CD4-positive, alpha-beta T cell treated with Interleukin-21 for 1 hour (primary cell): Measurements from ENCODE around the gene EMX2.
A peak's percentile ranks its signal among the peaks of the same experiment; 100 is the strongest.

Experiments used
- DNase-seq: peaks from one replicate; pipeline ENCODE4 v3.0.0-alpha.2; 2020

The EMX2 gene

DNA sequence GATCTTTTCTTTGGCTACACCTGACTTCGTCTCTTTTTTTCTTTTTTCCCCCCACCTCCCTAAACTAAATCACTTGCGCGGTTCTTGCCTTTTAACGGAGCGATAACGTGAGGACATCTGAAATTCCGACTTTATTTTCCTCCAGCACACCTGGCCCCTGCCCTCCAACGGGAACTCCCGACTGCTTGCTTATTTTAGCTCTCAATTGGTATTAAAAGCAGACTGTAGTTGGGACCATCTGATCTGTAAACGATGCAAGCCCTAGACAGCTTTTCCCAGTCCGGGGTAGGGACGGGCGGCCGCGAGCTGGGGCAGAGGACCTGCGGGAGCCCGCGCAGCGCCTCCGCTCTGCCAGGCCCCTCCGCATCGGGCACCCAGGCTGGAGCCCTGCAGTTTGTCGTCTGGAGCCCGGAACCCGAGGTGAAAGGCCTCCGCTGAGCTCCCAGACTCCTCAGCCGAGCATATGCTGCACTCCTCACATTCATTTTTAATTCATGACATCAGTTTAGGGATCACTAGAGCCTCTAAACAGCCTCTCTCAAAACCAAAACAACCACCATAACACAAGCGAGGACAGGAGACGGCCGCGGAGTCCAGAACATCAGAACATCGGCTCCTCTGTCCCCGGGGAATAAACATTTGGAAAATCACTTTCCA, 10.0 kb upstream of the EMX2 start:
- DNase-seq: no peak

DNA sequence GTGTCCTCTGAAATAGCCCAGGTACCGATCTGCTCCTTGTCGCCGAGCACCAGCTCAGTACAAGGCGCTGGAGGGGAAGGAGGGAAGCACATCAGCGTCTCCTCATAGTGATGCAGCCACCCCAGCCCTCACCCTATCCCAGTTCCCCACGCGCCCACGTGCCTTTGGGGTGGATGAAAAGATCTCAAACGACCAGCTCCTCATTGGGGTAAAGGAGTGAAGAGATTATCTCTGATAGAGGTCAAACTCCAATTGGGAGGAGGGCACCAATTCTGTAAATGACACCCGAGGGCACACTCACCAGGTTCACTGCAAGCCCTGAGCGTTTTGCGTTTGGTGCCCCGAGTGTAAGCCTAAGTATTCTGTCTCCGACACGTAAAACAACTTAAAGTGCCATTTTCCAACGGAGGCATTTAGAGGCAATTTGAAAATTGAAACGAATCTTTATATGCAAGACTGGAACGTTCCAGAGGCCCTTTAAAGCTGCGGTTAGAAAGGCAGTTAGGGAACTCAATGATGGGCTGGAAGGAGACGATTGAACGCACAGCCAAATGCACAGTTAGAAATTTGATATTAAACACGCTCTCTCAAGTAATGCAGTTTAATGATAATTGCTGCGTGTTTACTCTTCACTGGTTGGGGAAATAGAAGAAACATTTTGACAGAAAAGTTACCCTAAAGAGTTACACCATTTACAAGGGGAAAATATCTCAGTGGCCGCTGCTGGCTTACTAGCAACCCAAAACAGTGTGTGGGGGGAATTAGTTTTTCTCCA, 8.9 kb upstream of the EMX2 start:
- no peak for DNase-seq

DNA sequence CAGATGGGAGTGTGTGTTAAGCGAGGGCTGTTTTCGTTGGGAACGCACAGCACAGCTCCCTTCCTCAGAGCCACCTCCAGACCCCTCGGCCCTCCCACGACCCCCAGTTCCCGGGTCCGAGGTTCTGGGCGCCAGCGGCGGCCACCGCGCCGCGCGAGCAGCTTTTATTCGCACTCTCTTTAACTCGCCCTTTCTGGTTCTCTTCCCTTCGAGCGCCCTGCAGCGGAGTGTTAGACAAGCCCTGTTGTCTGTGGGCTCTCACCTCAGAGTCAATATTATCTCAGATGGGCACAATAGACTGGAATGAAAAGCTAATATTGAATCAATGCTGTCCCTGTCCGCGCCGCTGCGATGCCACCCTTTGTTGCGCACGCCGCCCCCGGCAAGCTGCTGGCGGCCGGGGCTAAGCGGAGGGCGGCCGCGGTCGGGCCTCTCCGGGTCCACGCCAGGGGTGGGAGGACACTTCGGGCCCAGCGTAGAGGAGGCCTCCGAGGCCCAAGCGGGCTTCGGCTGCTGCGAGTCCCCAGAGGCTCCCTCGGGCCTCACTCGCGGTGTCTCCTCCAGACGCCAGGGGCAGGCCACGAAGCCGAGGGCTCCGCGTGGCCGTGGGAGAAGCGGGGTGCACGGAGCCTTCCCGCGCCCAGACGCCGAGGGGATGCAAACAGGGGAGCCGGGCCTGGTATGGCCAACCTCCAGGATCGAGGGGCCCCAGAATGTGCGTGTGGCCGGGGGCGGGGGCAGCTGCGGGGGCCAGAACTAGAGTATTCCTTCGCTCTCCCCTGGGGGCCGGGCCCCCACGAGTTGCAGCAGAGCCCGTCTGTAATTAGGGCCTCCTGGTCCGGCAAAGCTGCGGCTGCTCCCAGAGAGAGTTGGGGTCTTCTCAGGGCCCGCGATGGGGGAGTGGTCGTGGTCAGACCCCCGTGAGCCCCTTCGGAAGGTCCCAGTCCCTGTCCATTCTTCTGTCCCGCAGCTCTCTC, 7.9 kb upstream of the EMX2 start:
- DNase-seq: no peak

DNA sequence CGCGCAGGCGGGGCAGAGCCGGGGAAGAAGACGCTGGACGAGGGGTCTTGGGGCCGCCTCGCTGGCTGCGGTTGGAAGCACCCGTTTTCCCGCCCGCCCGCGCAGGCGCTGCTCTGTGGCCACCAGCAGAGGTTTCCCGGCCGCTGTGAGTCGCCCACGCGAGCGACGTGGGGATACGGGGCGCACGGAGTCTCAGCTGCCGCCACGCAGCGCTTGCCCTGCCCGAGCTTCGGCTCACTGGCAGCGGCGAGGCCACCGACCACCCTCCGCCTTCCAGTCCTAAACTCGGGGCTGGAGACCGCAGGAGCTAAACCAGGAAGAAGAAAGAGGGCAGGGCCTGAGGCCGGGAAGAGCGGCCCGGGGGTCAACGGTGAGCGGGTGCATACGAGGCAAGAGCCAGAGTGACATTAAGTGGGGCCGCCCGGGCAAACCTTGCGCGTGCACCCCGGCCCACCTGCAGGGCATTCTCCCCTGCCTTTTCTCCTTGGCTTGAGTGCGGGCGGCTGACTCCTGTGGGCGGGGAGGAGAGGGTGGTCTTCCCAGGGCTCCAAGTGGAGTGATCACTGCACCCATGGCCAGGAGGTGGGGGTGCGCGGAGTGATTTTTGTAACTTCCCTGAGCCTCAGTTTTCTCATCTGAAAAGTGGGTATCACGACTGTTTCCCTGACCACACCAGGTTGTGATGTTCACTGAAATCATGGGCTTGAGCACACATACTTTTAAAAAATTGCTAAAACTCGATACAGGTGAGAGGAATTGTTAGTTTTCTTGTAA, 7.1 kb upstream of the EMX2 start:
- DNase-seq: no peak

DNA sequence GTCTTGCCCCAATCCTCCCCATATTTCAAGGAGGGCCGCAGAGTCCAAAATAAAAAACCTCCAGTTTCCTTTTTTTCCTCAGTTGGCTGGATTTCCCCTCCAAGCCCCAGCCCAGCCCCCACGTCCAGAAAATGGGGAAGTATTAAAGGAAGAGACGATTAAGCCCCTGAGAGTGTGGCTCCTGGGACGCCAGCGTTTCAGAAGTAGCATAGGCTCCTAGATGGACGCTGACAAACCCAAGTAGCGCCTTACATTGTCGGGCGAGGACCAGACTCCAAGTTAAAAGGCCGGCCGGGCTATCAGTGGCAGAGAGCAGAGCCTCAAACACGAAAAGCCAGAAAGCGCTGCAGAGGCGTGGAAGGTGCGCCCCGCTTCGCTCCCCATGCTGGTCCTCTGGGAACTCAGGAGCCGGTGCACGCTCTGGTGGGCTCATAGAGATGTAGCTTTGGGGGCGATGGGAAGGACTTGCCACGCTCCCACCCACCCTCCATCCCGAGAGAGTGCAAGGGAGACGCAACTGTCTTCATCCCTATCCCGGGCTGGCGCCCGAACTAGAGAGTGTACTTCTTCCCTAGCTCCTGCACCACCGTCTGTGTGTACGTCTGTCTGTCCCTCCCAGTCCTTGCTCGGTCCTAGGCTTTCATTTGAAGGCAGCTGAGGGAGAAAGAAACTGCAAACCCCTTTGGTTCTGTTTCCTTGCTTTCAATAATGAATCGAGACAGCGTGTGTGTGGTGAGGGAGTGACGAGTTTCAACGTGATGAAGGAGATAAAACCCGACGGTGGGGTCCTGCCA, 6.3 kb upstream of the EMX2 start:
- no peak for DNase-seq

DNA sequence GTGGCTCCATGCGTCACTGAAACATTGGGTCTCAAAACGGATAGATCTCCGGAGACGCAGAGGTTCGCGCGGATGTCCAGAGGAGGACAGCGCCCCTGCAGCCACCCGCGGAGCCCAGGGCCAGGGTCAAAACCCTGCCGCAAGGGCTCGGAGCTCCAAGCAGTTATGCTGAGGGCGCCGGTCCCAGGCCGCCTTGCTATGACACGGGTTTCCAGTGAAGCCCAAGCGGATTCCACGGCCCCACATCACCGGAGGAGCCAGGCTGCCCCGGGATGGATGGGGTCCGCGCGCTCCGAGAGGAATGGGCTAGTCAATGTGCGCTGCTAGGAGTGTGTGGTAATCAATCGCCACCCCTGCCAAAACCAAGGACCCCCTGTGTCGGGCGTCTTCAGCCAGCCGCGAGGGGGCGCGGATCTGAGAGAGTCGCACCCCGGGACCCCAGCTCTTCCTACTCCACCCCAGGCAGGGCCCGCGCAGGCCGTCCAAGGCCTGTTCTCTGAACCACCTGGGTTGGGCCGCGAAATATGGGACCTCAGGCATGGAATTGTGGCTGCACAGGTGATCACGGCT, 5.6 kb upstream of the EMX2 start:
- no peak for DNase-seq

DNA sequence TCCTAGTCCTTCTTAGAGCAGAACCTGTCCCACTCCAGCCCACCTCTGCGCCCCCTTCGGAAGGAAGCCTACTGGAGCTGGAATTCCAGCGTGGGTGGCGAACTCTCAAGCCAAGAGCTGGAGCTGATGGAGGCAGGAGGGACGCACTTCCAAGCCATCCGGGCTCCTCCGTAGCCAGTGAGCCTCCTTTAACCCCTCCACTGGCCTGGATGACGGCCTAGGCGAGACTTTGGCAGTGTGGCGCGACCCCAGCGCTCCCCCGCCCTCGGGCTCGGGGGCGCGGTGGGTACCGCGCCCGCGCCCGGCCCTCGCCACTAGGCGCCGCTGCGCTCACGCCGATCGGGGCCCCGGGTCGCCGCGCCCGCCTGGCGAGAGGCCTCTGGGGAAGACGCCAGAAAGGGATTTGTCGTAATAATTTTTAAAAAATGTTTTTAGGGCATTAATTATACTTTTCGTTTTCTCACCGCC, 5.1 kb upstream of the EMX2 start:
- DNase-seq: peak; percentile 0

DNA sequence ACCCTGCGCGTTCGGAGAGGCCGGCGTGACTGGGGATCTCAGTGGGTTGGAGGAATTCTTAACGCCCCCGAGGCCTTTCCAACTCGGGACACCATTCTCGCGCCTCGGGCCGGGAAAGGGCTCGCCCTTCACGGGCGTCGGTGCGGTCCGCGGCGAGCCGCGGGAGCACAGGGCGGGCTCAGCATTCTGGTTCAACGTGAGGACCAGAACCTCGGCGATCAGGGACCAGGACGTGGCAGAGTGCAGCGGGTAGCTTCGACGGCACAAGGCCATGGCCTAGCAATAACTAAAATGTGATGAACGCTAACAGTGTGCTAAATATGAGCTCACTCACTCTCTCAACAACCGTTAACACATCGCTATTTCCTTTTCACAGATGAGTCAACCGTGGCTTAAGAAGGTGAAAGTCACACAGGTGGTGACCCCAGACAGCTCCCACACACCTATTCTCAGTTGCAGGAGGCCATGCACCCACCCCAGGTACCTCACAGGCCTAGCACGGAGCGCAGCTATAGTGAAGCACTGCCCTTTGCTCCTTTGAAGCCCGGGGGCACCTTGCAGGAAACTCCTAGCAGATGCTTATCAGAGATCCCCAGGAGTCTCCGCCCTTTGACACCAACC, 4.5 kb upstream of the EMX2 start:
- no peak for DNase-seq

DNA sequence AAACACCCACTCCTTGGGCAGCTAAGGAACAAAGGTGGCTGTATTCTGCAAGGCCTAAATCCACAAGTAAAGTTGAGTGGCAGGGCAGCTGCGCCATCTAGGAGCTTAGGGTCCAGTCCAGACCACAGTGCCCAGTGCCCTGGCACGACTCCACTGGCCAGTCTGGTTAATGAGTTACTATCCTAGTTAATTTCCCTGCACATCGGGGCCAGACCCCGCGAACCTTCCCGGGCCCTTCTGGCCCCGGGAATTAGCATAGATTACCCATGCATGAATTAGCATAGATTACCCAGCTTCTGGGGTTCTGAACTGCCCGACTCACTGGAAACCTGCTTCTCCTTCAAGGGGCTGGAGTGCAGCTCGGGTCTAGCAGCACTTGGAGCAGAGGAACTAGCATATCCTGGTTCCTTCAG, 3.2 kb upstream of the EMX2 start:
- no peak for DNase-seq

DNA sequence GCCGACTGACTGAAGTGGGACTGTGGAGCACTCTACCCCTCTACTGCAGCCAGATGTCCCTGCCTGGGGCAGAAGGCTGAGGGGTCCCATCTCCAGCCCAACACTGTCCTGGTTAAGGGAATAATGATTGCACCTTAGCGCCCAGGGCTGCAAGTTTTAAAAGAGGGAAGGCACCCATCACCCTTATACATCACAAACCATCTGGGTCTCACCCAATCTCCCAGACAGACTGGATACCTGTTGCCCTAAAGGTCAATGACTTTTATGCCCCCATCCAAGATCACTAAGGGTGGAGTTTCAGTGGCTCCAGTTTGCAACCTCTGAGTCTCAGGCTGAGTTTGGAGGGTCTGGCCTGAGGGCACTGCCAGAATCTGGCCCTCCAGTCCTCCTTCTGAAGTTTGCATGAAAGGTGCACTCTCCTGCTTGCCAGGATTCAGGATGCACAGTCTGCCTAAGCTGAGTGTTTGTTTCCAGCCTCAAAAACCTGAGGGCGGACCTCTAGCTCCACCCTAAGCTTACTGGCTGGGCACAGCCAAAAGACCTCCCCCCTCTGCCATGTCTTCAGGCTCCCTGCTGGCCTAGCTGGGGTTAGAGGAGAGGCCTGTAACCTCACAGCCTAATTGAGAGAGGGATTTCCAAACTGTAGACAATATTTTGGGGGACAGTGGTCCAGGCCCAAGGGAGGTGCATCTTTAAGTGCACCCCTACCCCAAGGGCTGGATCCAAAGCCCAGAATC, 2.5 kb upstream of the EMX2 start:
- DNase-seq: no peak

DNA sequence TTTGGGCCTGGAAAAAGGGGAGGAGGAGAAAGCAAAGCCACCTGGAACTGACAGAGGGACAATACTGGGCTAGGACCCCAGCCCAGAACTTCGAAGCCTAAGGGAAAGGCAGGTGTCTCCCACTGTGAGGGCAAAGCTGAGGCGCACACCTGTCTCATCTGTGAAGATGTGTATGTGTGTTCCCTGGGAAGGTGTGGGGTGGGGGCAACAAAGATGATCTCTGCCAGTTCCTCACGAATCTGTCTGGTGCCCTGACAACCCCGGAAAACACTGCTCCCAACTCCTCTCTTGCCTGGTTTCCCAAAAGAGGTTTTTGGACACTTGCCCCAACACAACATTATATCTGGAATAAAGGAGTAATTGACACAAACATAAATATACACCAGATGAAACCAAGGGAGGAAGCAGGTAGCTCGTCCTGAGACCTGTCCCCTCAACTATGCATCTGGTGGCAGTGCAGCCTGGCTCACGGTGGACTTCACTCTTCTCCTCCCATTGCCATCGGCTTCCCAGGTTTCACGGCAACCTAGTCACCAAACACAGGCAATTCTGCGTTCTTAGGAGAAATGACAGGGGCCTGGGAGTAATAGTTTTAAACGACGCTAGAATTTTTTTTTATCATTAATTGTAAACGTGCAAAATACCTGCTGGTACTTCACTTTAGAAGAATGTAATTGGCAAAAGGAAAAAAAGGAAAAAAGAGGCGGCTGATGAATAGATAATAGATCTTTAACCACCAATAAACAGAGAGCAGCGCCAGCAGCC, 1.7 kb upstream of the EMX2 start:
- DNase-seq: no peak

DNA sequence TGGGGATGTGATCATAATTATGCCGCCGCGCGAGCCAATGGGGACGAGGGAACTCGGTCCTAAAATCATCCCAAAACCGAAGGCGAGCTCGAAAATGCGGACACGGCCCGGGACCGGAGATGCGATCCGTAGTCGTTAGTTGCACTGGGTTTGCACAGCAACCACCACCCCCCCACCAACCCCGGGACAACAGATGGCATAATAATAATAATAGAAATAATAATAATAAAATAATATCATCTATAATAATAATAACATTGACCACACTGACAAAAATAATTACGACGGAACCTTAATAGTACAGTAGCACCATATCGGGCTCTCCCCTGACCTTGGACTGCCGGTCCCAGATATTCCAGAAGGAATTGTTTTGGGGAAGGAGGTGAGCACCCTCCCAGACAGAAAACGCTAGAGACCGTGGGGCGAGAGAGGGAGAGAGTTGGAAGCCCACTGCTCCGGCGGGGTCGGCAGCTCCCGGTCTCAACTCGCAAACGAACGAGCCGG, 1.1 kb upstream of the EMX2 start:
- DNase-seq: no peak

DNA sequence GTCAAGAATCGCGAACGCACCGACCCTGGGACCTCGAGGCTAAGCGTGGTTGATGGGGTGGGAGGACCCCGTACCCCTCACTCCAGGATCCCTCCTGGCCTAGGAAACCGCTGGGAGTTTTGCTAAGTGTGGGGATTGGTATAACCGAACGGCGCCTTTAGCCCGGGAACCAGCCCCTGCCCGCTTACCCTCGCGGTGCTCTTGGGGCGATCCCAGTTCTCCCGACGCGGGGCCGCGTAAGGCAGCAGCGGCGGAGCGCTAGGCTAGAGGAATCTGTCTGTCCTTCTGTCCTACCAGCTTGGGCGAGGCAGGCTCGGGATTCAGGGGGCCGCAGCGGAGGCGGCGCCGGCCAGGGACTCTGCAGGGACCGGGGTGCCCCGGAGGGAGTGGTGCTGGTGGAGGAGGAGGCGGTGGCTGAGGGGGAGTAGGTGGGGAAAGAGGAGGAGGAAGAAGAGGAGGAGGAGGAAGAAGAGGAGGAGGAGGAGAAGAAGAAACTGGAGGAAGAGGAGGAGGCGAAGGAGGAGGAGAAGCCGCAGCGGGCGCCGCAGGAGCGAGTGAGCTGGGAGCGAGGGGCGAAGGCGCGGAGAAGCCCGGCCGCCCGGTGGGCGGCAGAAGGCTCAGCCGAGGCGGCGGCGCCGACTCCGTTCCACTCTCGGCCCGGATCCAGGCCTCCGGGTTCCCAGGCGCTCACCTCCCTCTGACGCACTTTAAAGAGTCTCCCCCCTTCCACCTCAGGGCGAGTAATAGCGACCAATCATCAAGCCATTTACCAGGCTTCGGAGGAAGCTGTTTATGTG, 439 bp upstream of the EMX2 start:
- peak; percentile 4 for DNase-seq

DNA sequence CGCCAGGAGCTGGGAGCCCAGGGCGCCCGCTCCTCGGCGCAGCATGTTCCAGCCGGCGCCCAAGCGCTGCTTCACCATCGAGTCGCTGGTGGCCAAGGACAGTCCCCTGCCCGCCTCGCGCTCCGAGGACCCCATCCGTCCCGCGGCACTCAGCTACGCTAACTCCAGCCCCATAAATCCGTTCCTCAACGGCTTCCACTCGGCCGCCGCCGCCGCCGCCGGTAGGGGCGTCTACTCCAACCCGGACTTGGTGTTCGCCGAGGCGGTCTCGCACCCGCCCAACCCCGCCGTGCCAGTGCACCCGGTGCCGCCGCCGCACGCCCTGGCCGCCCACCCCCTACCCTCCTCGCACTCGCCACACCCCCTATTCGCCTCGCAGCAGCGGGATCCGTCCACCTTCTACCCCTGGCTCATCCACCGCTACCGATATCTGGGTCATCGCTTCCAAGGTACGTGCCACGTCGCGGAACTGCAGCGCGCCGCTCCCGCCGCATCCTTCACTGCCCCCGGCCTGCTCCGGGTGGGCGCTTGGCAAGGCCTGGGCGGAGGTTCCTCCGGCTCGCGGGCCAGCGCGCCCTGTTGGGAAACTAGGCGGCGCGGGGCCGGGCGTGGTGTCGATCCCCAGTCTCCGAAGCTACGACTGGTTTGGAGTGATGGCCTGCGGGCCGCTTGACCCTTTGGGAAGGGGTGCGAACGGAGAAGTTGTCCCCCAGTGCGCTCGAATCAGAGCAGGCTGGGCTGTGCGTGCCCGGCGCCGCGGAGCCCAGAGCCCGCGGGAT, 868 bp downstream of the EMX2 start:
- DNase-seq: no peak

DNA sequence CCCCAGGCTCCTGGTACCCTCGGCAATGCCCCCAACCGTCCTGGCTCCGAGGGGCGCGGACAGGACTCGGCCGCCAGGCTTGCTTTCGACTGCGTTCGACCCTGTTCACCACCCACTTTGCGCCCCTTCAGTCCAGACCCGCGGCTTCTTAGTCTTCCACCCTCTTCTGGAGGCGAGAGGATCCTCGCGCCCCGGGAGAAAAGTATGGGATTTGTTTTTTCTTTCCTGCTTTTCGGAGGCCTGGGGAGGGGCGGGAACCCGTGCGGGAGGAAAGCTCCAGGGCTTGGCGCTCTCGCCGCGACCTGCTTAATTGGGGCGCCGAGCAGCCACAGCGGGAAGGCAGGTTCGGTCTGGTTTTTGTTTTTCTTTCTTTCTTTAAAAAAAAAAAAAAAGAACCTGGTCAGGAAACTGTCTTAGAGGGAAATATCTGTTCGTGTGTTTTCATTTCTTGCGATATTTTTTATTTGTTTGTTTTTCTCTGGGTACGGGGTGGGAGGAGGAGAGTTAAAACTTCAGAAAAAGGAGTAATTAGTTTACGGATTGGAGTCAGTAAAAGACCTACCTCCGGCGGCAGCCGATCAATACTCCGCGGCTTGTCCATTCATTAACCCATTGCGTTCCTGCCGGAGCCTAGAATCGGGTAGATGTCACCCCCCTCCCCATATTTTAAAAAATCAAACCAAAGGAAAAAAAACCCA, 1.6 kb downstream of the EMX2 start:
- no peak for DNase-seq

DNA sequence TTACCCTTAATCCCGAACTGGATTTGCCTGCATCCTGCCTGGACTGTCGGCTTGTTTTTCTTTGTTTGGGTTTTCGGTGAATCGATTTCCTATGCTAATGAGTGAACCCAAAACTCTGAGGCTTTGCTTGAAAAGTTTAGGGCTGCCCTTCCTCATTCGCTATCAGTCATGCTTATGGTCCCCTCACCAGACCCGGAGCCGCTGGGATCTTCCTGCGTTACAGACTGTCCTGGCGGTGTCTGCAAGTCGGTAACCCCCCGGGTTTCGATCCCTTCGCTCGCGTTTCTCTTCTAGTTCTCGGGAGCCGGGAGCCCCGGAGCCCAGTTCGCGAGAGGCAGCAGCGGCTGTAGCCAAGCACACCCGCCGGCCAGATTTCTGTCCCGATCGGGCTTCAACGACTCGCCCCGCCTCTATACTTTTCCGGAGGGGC, 2.2 kb downstream of the EMX2 start:
- no peak for DNase-seq
